Measurements from ENCODE around the gene CRX.
"Not testable (repeated sequence)": the region's sequence is repeated elsewhere in the genome, so short reads cannot be mapped to it uniquely, and the experiment has no call there.

The CRX gene

DNA sequence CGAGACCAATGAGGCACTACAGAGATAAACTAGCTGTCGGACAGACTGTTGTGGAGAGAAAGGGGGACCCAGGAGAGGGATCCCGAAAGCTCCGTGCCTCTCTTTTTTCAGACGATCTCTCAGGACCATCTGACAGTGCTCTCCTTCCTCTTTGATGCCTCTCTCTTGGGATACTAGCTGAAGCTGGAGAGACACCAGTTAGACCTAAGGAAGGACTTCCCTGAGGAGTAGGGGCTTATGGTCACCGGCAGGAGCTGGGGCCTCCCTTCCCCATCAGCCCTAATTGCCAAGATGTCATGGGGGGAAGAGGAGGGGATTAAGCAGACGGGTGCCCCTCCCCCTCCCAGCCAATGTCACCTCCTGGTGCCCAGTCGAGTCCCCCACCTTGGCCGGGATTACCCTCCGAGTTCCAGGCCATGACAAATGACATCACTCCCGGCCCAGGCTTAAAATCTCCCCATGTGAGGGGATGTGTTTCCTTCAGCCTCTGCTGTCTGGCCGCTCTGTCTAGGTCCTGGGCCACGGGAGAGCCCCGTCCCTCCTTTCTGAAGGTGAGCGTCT lies at the start of gene CRX:
CRX (plus strand) TSS at position 478 of the 561 bp plus-strand sequence. CDS start 12,507 bp downstream, outside the sequence.
- DNase-seq: no peak

DNA sequence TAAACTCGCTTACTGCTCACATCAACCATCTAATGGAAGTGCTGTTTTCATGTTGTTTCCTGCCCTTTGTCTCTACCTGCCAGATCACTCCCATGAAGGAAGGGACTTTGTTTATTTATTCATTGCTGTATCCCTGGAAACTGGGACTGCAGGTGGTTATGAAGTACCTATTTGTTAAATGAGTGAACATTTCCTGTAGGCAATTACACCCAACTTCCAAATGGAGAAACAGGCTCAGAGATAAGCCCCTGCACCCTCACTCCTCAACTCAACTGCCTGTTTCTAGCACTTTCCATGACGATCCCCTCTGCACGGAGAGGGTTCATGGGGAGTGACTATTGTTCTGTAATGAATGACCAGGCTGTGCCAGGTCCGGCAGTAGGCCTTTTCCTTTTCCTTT lies 45.2 kb upstream of the CRX start:
- no peak for DNase-seq

DNA sequence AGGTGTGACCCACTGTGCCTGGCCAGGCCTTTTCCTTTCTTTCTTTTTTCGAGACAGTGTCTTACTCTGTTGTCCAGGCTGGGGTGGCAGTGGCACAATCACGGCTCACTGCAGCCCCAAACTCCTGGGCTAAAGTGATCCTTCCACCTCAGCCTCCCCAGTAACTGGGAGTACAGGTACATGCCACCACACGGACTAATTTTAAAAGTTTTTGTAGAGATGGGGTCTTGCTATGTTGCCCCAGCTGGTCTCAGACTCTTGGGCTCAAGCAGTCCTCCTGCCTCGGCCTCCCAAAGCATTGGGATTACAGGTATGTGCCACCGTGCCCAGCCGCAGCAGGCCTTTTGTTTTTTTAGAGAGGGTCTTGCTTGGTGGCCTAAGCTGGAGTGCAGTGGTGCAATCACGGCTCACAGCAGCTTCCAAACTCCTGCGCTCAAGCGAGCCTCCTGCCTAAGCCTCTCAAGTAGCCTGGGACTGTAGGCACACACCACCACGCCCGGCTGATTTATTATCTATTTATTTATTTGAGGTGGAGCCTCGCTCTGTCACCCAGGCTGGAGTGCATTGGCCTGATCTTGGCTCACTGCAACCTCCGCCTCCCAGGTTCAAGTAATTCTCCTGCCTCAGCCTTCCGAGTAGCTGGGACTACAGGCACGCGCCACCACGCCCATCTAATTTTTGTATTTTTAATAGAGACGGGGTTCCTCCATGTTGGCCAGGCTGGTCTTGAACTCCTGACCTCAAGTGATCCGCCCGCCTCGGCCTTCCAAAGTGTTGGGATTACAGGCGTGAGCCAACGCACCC lies 44.3 kb upstream of the CRX start:
- DNase-seq: not testable (repeated sequence)

DNA sequence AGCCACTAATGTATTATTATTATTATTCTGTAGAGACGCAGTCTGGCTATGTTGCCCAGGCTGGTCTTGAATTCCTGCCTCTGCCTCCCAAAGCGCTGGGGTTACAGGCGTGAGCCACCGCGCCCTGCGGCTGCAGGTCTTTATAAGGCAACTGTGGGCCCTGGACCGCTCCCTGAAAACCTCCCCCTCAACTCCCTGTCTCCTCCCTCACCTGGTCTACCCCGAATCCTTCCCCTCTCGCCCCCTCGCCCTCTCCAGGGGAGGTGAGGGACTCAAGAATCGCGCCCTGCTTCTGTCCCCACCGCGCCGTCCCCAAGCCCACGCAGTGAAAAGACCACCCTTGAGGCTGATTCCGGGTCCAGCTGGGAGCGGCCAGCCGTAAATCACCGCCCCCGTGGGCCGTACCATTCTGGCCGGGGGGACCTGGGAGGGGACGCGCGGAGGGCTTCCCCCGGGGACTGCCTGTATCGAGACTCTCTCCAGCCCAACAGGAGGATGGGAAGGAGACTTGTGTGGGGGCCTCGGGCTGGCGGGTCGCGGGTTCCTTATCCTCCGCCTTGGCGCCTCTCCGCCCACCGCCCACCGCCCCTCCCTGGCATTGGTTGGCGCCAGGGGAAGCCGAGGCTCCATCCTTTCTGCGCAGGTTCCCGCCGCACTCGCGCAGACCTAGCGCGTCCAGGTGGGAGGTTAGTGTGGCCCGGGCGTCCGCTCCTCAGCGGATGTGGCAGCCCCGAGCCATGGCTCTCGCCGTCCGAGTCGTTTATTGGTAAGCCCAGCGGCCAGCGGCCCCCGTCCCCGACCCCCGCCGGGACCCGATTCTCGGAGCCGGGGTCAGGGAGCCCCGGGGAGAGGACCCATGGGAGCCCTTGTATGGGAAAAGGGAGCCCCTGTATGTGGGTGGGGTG lies 43.4 kb upstream of the CRX start, which contains the start of gene SELENOW:
SELENOW (plus strand) TSS at position 655 of the 905 bp plus-strand sequence; CDS start at position 738, 83 bp downstream.
- DNase-seq: peak; percentile 87

DNA sequence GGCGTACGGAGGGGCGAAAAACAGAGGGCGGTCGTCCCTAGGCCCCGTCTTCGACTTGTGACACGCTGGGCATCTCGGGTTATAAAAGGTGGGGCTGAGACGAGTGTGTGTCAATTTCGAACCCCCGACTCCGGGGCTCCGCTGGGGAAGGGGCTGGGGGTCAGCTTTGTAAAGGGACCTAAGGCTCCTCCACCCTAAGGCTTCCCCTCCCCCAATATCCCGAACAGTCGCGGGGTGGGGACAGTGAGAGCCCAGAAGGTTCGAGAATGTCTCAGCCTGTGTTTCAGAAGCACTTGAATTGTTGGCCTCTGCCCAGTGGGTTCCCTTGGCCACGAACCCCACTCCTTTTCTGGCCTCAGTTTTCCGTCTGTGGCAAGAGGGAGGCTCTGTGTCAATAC lies 42.8 kb upstream of the CRX start:
- DNase-seq: no peak

DNA sequence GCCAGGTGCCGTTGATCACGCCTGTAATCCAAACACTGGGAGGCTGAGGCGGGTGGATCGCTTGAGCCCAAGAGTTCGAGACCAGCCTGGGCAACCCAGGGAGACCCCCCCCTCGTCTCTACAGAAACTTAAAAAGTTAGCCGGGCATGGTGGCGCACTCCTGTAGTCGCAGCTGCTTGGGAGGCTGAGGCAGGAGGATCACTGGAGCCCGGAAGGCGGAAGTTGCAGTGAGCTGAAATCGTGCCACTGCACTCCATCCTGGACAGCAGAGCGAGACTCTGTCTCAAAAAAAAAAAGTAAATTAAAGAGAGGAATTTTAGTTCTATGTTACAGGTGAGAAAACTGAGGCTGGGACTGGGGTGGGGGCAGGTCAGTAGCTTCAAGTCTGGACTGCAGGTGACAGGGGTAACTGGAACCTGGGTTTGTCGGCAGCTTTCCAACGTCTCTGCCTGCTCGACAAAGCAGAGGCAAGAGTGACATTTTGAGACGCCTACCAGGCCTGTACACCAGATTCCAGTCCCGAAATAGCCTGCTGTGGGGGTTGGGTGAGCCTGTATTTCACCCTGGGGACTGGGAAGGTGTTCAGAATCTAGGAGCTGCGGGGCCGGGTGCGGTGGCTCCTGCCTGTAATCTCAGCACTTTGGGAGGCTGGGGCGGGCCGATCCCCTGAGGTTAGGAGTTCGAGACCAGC lies 42.1 kb upstream of the CRX start:
- DNase-seq: no peak

DNA sequence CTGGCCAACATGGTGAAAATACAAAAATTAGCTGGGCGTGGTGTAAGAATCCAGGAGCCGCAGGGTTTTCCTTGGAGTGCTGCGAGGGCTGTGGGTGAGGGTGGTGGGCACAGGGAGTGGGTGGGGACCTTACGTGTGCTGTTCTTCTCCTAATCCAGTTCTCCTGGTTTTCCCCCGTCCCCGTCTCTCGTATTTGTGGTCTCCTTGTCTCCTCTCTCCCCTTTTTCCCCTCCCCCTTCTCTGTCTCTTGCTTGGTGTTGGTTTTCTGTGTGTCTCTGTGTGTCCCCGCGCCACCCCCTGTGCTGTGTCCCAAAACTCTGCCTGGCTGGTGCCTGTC lies 41.6 kb upstream of the CRX start:
- no peak for DNase-seq

DNA sequence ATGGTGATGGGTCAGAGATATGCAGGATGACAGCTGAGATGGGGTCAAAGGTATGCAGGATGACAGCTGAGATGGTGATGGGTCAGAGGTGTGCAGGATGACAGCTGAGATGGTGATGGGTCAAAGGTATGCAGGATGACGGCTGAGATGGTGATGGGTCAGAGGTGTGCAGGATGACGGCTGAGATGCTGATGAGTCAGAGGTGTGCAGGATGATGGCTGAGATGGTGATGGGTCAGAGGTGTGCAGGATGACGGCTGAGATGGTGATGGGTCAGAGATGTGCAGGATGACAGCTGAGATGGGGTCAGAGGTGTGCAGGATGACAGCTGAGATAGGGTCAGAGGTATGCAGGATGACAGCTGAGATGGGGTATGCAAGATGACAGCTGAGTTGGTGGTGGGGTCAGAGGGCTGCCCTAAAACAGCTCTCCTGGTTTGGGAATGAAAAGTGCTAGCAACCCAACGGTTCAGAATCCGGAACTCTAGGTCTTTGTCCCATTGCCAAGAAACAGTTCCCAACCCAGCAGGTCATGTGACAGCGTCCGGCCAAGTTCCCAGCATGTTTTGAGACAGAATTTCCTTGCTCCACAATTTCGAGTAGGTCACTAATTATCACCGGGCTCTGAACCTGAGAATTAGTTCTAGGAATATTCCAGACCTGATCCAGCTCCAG lies 40.0 kb upstream of the CRX start:
- no peak for DNase-seq

DNA sequence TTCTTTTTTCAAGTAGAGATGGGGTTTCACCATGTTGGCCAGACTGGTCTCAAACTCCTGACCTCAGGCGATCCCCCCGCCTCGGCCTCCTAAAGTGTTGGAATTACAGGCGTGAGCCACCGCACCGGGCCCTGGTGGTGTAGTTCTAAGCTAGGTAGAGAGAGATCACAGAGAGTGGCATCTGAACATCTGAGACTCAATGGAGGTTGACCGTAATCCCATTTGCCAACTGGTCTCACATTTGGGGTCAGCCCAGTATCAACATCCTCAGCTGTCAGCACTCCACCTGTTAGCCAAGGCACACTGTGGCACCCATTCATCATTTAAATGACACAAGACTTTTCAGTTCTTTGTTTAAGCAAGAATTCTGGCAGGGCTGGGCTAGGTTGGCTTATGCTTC lies 35.2 kb upstream of the CRX start:
- no peak for DNase-seq

DNA sequence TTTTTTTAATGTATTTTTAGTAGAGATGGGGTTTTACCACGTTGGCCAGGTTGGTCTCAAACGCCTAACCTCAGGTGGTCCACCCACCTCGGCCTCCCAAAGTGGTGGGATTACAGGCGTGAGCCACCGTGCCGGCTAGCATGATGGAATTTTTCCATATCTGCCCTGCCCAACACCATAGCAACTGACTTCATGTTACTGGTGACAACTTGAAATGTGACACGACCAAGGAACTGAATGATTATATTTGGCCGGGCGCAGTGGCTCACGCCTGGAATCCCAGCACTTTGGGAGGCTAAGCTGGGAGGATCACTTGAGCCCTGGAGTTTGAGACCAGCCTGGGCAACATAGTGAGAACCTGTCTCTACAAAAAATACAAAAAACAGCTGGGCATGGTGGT lies 34.4 kb upstream of the CRX start:
- not testable (repeated sequence) for DNase-seq

DNA sequence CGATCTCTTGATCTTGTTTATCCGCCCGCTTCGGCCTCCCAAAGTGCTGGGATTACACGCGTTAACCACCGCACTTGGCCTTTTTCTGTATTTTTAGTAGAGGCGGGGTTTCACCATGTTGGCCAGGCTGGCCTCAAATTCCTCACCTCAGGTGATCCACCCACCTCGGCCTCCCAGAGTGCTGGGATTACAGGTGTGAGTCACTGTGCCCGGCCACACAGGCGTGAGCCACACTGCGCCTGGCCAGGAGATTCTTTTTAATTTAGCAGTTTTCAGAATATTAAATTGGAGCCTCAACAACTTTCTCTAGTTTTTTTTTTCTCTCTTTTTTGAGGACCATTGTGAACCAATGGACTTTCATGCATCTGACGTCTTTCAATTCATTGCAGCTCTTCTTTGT lies 31.9 kb upstream of the CRX start:
- DNase-seq: not testable (repeated sequence)

DNA sequence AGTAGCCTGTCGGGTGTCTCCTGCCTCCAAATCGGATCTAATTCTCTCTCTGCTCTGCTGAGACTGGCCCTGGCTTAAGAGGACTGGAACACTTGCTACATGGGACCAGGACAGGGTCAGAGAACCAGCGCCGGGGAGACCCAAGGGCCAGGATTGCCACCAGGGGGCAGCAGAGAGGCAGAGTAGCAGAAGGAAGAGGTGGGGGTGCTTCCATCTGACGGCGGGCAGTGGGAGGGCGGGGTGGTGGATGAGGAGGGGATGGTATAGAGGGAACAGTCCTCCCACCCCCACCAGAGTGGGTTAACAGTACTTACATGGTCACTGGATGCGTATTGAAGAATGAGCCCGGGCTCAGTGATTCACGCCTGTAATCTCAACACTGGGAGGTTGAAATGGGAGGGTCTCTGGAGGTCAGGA lies 31.3 kb upstream of the CRX start:
- DNase-seq: peak; percentile 92

DNA sequence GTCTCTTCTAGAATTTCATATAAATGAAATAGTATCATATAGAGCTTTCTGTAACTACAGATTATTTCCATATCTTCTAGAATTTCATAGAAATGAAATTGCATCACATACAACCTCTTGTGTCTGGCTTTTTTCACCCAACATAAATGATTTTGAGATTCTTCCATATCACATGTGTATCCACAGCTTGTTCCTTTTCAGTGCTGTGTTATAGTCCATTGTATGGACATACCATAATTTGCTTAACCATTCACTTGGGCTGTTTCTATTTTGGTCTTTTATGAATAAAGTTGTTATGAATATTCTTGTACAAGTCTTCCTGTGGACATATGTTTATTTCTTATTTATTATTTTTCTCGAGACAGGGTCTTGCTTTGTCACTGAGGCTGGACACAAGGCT lies 29.1 kb upstream of the CRX start:
- no peak for DNase-seq

DNA sequence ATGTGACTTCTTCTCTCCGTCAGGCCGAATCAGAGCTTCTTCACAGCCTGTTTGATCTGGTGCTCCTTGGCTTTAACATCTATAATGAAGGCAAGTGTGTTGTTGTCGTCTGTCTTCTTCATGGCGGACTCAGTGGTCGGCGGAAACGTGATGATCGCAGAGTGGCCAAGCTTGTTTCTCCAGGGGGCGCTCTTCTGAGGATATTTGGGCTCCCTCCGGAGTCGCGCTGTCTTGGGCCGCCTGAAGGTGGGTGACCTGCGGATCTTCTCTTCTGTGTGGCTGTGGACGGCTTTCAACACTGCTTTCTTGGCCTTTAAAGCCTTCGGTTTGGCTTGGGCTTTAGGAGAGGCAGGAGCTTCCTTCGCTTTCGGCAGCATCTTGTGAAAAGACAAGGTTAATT lies 27.2 kb upstream of the CRX start:
- no peak for DNase-seq

DNA sequence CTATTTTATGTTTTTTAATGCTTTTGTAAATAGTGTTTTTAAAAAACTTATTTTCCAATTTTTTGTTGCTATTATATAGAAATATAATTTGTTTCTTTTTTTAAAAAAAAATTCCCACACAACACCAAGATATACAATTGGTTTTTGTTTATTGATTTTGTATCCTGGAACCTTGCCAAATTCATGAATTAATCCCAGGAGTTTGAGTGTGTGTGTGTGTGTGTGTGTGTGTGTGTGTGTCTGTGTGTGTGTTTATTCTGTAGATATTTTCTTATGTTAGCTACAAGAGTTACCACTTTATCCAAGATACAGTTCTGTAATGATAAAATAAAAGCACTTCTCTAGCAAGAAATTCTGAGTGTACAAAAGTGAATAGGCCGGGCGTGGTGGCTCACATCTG lies 25.0 kb upstream of the CRX start:
- no peak for DNase-seq

DNA sequence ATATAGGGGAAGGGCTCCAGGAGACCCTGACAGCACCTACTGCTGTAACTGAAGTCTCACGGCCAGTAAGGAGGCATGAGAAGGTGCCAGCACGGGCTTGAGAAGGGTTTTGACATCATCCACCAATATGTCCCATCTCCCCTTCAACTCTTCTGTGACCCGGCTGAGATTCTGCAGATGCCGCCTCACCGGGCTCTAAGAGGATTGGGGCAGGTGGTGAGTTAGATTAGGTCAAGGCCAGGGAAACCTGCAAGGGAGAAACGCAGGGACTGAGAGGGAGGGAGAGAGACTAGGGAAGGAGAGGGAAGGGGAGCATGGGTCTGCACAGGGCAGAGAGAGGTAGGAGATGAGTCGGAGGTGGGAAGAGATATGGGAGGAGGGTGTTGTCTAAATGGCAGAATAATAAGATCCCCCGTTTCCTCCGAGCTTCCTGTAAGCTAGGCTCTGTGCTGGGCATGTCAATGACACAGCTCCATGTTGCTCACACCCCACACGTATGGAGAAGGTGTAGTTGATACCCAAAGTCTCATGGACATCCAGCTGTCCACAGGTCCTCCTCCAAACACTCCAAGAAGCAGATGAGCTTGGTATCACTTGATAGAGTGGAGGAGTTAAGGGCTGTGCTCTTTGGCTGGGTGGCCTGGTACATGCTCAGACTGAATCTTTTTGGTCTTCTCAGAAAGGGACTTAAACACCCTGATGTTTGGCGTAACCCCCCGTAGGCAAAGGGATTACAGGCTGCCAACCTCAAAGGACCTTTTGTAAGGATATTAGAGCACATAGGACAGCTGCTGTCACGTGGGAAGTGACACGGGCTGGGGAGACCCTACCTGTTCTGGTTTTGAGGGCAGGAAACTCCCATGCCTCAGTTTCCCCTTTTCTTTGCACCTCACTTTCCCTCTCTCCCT lies 23.5 kb upstream of the CRX start:
- DNase-seq: no peak

DNA sequence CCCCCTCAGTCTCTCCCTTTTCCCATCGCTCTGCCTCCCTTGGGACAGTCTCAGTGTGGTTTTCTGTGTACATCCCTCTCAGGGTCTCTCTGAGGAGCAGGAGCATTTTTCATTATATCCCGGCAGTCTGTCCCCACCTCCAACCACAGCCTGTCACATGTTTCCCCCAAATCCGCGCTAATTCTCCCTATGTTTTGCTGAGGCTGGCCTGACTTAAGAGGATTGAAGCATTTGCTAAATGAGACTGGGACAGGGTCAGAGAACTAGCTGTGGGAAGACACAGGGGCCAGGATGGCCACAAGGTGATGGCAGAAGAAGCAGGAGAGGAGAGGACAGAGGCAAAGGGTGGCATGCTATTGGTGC lies 22.9 kb upstream of the CRX start:
- DNase-seq: no peak

DNA sequence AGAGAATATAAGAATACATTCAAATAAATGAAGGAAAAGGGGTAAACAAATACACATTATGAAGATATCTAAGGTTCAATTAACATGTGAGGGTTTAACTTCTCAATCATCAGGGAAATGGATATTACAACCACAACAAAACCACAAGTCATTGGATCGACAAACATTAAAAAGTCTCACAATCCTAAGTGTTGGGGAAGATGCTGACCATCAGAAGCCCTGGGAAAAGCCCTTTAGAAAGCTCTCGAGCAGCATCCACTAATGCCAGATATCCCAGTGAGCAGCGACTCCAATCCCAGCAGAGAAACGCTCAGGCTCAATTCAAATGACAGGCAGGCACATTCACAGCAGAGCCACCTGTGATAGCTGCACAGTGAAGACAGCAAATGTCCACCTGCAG lies 20.5 kb upstream of the CRX start:
- no peak for DNase-seq

DNA sequence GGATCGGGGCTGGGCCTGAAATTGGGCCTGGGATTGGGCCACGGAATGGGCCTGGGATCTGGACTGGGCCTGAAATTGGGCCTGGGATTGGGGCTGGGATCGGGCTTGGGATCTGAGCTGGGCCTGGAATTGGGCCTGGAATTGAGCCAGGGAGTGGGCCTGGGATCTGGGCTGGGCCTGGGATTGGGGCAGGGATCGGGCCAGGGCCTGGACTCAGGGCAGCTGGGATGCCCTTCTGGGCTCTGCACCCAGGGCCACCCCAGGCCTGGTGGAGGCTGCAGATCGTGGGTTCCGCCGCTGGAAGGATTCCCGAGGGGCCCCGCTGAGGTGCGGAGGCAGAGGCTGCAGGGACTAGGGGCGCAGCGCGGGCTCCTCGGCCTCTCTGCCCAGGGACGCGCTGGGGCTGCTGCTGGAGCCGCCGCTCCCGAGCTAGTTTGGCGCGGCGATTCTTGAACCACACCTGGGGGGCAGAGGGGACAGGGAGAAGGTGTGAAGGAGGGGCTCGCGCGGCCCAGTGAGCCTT lies 19.2 kb upstream of the CRX start:
- no peak for DNase-seq

DNA sequence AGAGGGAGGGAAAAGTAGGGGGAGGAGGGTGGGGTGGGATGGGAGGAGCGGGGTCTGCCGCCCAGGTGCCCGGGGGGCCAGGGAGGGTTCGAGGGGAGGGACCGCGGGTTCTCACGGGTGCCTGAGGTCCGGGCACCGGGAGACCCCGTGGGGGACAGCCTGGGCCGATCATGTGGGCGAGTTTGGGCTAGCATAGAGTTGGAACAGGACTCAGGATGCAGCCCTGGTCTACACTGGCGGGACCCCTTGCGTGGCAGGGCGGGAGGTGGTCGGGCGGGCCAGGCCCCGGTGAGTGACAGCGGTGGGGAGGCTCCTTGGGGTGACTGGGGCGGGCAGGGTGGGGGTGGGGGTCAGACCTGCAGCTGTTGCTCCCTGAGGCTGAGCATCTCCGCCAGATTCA lies 18.6 kb upstream of the CRX start:
- DNase-seq: not testable (repeated sequence)

DNA sequence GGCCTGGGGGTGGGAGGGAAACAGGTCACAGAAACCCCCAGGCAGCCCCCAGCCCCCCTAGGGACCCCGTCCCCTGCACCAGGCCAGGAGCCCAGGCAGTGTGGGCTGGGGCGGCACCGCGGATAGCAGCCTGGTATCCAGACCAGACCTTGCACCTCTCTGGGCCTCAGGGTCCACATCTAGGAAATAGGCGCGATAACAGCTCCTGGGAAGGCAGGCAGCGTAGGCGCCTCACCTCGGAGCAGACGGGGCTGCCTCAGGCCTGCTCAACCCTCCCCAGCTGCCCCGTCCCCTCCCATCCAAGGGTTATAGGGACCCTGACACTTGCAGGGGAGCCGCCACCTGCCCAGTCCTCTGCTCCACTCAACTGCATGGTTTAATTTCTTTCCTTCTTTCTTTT lies 18.1 kb upstream of the CRX start:
- not testable (repeated sequence) for DNase-seq
